ENCODE measurements around the gene SECTM1.

GRCh38 chr17:82280537-82280936 is 53.0 kb downstream of the SECTM1 start:
- TF ChIP-seq, protein P1, sequence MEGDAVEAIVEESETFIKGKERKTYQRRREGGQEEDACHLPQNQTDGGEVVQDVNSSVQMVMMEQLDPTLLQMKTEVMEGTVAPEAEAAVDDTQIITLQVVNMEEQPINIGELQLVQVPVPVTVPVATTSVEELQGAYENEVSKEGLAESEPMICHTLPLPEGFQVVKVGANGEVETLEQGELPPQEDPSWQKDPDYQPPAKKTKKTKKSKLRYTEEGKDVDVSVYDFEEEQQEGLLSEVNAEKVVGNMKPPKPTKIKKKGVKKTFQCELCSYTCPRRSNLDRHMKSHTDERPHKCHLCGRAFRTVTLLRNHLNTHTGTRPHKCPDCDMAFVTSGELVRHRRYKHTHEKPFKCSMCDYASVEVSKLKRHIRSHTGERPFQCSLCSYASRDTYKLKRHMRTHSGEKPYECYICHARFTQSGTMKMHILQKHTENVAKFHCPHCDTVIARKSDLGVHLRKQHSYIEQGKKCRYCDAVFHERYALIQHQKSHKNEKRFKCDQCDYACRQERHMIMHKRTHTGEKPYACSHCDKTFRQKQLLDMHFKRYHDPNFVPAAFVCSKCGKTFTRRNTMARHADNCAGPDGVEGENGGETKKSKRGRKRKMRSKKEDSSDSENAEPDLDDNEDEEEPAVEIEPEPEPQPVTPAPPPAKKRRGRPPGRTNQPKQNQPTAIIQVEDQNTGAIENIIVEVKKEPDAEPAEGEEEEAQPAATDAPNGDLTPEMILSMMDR (IDR thresholded peaks at IDR 0.05) = no peak
- TF ChIP-seq EZH2 (IDR thresholded peaks at IDR 0.05) = no peak

All from neural progenitor cell (in vitro differentiated cells).